ENCODE measurements around the gene ERBB4. TPM values are rescaled to one million over a fixed set of nuclear protein-coding genes. Genes with fewer than 3 reads are reported as not detected.

ERBB4 gene
- polyA plus RNA-seq, 2 of the 4 experiments (the other 2 are of a cell fraction) = not detected

GRCh38 chr2:211405036-211405435 is 1133.6 kb downstream of the ERBB4 start:
- WGBS (ENCODE audit: missing lambda C conversion rate) = 81% methylated on average over 4 of the region's 4 CpGs

GRCh38 chr2:211404098-211404497 is 1134.5 kb downstream of the ERBB4 start:
- no peak for FAIRE-seq
- TF ChIP-seq, protein P1, sequence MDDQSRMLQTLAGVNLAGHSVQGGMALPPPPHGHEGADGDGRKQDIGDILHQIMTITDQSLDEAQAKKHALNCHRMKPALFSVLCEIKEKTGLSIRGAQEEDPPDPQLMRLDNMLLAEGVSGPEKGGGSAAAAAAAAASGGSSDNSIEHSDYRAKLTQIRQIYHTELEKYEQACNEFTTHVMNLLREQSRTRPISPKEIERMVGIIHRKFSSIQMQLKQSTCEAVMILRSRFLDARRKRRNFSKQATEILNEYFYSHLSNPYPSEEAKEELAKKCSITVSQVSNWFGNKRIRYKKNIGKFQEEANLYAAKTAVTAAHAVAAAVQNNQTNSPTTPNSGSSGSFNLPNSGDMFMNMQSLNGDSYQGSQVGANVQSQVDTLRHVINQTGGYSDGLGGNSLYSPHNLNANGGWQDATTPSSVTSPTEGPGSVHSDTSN (IDR thresholded peaks at IDR 0.05) = no peak
- TF ChIP-seq ELK1 (IDR thresholded peaks at IDR 0.05; ENCODE audit: low read depth, low read length) = no peak
- no peak for TF ChIP-seq JUNB (IDR thresholded peaks at IDR 0.05)
- TF ChIP-seq HDAC2 (IDR thresholded peaks at IDR 0.05) = no peak
- TF ChIP-seq, protein P2, sequence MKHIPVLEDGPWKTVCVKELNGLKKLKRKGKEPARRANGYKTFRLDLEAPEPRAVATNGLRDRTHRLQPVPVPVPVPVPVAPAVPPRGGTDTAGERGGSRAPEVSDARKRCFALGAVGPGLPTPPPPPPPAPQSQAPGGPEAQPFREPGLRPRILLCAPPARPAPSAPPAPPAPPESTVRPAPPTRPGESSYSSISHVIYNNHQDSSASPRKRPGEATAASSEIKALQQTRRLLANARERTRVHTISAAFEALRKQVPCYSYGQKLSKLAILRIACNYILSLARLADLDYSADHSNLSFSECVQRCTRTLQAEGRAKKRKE (CRISPR knock-in tag; IDR thresholded peaks at IDR 0.05; ENCODE audit: low read depth) = no peak
- TF ChIP-seq SMC3 (IDR thresholded peaks at IDR 0.05) = no peak
- TF ChIP-seq PHF8 (IDR thresholded peaks at IDR 0.05; ENCODE audit: borderline replicate concordance, low read depth) = no peak
- no peak for TF ChIP-seq CTCF (IDR thresholded peaks at IDR 0.05)
- no peak for TF ChIP-seq MAZ (IDR thresholded peaks at IDR 0.05; ENCODE audit: borderline replicate concordance, low read depth, low read length)
- no peak for TF ChIP-seq ZSCAN20 (CRISPR knock-in tag; IDR thresholded peaks at IDR 0.05)
- no peak for TF ChIP-seq HOXB13 (CRISPR knock-in tag; IDR thresholded peaks at IDR 0.05; ENCODE audit: low read depth)
- TF ChIP-seq GATA3 (IDR thresholded peaks at IDR 0.05; ENCODE audit: borderline replicate concordance) = no peak
- TF ChIP-seq POLR2A (IDR thresholded peaks at IDR 0.05; ENCODE audit: low read length) = no peak
- no peak for TF ChIP-seq RARB (CRISPR knock-in tag; IDR thresholded peaks at IDR 0.05)
- TF ChIP-seq CBX8 (IDR thresholded peaks at IDR 0.05) = no peak

More at GRCh38 chr2:211405036-211405435, 1133.6 kb downstream of the ERBB4 start:
- TF ChIP-seq HOXB5 (CRISPR knock-in tag; IDR thresholded peaks at IDR 0.05) = no peak
- TF ChIP-seq HOXB13 (CRISPR knock-in tag; IDR thresholded peaks at IDR 0.05; ENCODE audit: low read depth) = no peak
- no peak for TF ChIP-seq FOSB (CRISPR knock-in tag; IDR thresholded peaks at IDR 0.05)
- TF ChIP-seq HEYL (CRISPR knock-in tag; IDR thresholded peaks at IDR 0.05) = no peak
- TF ChIP-seq ZFP36 (IDR thresholded peaks at IDR 0.05; ENCODE audit: borderline replicate concordance, partially characterized antibody) = no peak
- TF ChIP-seq ZSCAN20 (CRISPR knock-in tag; IDR thresholded peaks at IDR 0.05) = no peak
- TF ChIP-seq CEBPB (IDR thresholded peaks at IDR 0.05) = no peak
- TF ChIP-seq MAFK (IDR thresholded peaks at IDR 0.05; ENCODE audit: partially characterized antibody) = peak; percentile 77
- Histone ChIP-seq H3K27ac (no peak overlapping the region), H3K4me2 (no peak overlapping the region), H3K4me1 (peaks cover 26% of the 10 kb centered on the region), H3K4me3 (no peak overlapping the region), H3K9me3 (no peaks in the 10 kb centered on the region)
- FAIRE-seq (no peak), ATAC-seq (no peak), DNase-seq (ENCODE audit: low read depth in 1 of 2, low spot score in 1 of 2) (no peak)
- POLR2A ChIA-PET = no interaction called here
- CTCF ChIA-PET = no interaction called here

DNA sequence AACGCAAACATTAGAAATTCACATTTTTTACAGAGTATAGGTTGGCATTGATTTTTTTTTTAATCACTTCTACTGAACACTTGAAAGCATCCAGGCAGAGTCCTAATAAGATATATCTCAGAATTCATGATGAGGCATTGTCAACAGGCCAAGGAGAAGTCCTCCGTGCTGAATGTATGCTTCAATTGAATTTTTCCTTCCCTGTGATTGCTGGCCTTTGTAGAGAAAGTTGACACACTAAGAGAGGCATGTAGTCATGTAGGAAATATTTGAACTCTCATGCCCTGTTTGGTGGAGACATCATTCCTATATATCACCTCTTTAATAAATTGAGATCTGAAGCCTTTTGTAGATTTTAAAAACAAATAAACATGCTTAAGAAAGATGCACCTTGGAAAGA is 1137.3 kb downstream of the ERBB4 start:
- Histone ChIP-seq H3K4me3 (no peak overlapping the region), H3K27ac (no peak overlapping the region), H3K4me2 (no peak overlapping the region), H3K4me1 (no peaks in the 10 kb centered on the region), H3K9me3 (no peaks in the 10 kb centered on the region)
- ATAC-seq = no peak
- ChIA-PET POLR2A (no interaction called here), CTCF (no interaction called here)
- no peak for DNase-seq (ENCODE audit: low read depth in 1 of 2, low spot score in 1 of 2)
- FAIRE-seq = no peak
- TF ChIP-seq MYC (IDR thresholded peaks at IDR 0.05; ENCODE audit: borderline replicate concordance, low read length) (no peak), GATA3 (IDR thresholded peaks at IDR 0.05; ENCODE audit: borderline replicate concordance) (no peak), RARB (CRISPR knock-in tag; IDR thresholded peaks at IDR 0.05) (no peak), PHF8 (IDR thresholded peaks at IDR 0.05; ENCODE audit: borderline replicate concordance, low read depth) (no peak), KDM1A (IDR thresholded peaks at IDR 0.05; ENCODE audit: low read depth) (no peak), ELK1 (IDR thresholded peaks at IDR 0.05; ENCODE audit: low read depth, low read length) (no peak), JUN (IDR thresholded peaks at IDR 0.05) (no peak)
- TF ChIP-seq, protein P2 (CRISPR knock-in tag; IDR thresholded peaks at IDR 0.05; ENCODE audit: low read depth) = no peak
- WGBS (ENCODE audit: missing lambda C conversion rate) = 61% methylated on average over 2 of the region's 2 CpGs

More at GRCh38 chr2:211404098-211404497, 1134.5 kb downstream of the ERBB4 start:
- no peak overlapping the region for H3K4me3 ChIP-seq
- no peak overlapping the region for H3K27ac ChIP-seq
- ATAC-seq = no peak
- POLR2A ChIA-PET = no interaction called here
- CTCF ChIA-PET = no interaction called here
- DNase-seq (ENCODE audit: low read depth in 1 of 2, low spot score in 1 of 2) = no peak
- 86% methylated on average over 4 of the region's 4 CpGs for WGBS (ENCODE audit: missing lambda C conversion rate)
- H3K9me3 ChIP-seq = no peaks in the 10 kb centered on the region
- no peak overlapping the region for H3K4me2 ChIP-seq
- peaks cover 24% of the 10 kb centered on the region for H3K4me1 ChIP-seq
